Right renal pelvis (tissue), 4 donors: ENCODE data around the gene LDLRAD3. TPM values are rescaled to one million over a fixed set of nuclear protein-coding genes. Genes with fewer than 3 reads are reported as not detected.
A peak's percentile ranks its signal among the peaks of the same experiment; 100 is the strongest.

Experiments used
- DNase-seq, 4 donors: peaks; one replicate each; pipeline ENCODE4 v3.0.0-alpha.2; 2013; ENCODE audit warnings: low read depth in 4 of 4, low spot score in 3 of 4, missing footprints in 1 of 4
- polyA plus RNA-seq, 4 donors: library from polyadenylated mRNA; unstranded; fragments of 120-200 nt; gene quantifications; one replicate each; pipeline ENCODE4 v1.2.1, GENCODE V29; 2013; ENCODE audit not compliant: insufficient read length in 4 of 4

LDLRAD3 gene
- polyA plus RNA-seq, 4 donors, result 23.7 to 27.8 (median 27.0) TPM

GRCh38 chr11:36251823-36252222 lies 308.0 kb downstream of the LDLRAD3 start:
- DNase-seq, result no peak

GRCh38 chr11:36253238-36253637 lies 309.4 kb downstream of the LDLRAD3 start:
- DNase-seq, result no peak

- no peak for DNase-seq
Observed at GRCh38 chr11:36254713-36255112, 310.9 kb downstream of the LDLRAD3 start.

GRCh38 chr11:36257351-36257750 lies 313.5 kb downstream of the LDLRAD3 start:
- no peak for DNase-seq

GRCh38 chr11:36258730-36259360 lies 315.0 kb downstream of the LDLRAD3 start:
- peak in 2 of 4 donors; percentile 32 to 52 for DNase-seq

- DNase-seq, result no peak
Observed at GRCh38 chr11:36261094-36261493, 317.2 kb downstream of the LDLRAD3 start.

GRCh38 chr11:36264011-36264972 lies 320.4 kb downstream of the LDLRAD3 start:
- DNase-seq, result no peak

GRCh38 chr11:36264973-36265344 lies 321.1 kb downstream of the LDLRAD3 start:
- DNase-seq, result no peak

- peak in 3 of 4 donors; percentile 52 to 63 (median 55) for DNase-seq
Observed at GRCh38 chr11:36265793-36266628, 322.1 kb downstream of the LDLRAD3 start.

GRCh38 chr11:36266767-36267166 lies 322.9 kb downstream of the LDLRAD3 start:
- no peak for DNase-seq

GRCh38 chr11:36268337-36268985 lies 324.6 kb downstream of the LDLRAD3 start:
- DNase-seq, result no peak

GRCh38 chr11:36270701-36271100 lies 326.8 kb downstream of the LDLRAD3 start:
- no peak for DNase-seq

GRCh38 chr11:36271794-36272407 lies 328.0 kb downstream of the LDLRAD3 start:
- DNase-seq, result no peak

GRCh38 chr11:36273110-36273509 lies 329.2 kb downstream of the LDLRAD3 start:
- DNase-seq, result no peak

- DNase-seq, result no peak
Observed at GRCh38 chr11:36274414-36274813, 330.6 kb downstream of the LDLRAD3 start.

- peak in 1 of 4 donors; percentile 20 for DNase-seq
Observed at GRCh38 chr11:36278531-36279282, 334.8 kb downstream of the LDLRAD3 start.

GRCh38 chr11:36280531-36280930 lies 336.7 kb downstream of the LDLRAD3 start:
- DNase-seq, result no peak
